Urothelium cell line (cell line): ENCODE measurements around the gene ANO2.
A peak's percentile ranks its signal among the peaks of the same experiment; 100 is the strongest.

Source experiments
- DNase-seq: peaks from one replicate; pipeline ENCODE4 v3.0.0; 2011; ENCODE audit warnings: low spot score, mixed read lengths
- FAIRE-seq: peaks from 2 replicates; lab custom pipeline; 2011; peaks lifted over from hg19 to GRCh38; lab: Jason Lieb, UNC

ANO2 gene

DNA sequence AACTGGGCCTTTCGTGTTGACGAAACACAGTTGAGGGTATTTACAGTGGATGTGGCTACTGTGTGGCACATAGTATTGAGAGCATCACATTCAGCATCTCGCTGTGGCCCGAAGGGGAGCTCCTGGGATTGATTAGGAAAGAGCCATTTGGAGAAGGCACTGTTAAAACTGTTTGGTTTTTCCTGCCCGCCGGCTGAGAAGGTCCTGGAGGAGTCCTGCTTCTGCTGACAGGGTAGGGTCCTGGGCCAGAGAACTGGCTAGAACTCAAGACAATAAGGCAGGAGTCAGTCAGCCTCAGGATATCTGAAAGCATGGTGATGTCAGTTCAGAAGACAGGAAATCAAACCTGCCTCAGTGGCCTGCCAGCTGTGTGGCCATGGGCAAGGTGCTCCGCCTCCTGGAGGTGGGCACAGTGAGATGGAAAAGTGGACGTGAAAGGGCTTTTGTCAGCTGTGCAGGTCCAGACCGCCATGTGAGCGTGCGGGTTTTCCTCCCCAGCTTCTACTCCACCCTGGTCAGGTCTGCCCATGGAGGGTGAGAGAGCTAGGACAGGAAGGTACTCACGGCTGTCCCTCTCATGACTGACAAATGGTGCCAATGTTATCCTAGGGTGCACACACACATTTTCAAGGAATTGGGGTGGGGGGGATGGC lies 420.8 kb downstream of the ANO2 start:
- FAIRE-seq, result peak; percentile 89
- DNase-seq, result no peak

- DNase-seq, result no peak
- FAIRE-seq, result no peak
Observed at GRCh38 chr12:5523396-5524115, 421.5 kb downstream of the ANO2 start.

- peak; percentile 65 for FAIRE-seq
- DNase-seq, result peak; percentile 54
Observed at GRCh38 chr12:5522432-5523335, 422.4 kb downstream of the ANO2 start.

GRCh38 chr12:5521456-5522325 lies 423.4 kb downstream of the ANO2 start:
- no peak for DNase-seq
- peak; percentile 74 for FAIRE-seq

DNA sequence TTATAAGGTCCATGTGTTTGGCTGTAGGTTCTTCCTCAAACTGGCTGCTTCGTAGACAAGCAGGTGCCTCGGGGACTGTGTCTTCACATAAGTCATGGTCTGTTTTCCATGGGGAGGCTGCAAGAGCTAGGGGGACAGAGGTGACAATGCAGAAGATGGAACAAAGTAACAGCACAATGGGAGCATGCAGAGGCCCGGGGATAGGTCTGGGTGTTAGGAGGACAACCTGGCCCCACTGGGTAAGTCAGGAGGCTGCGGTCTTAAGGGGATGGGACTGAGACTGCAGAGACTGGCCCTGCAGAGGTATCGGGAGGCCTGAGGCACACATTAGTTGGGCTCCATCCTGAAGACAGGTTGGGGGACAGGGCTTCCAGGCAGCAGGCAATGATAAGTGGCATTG lies 424.2 kb downstream of the ANO2 start:
- DNase-seq (no peak), FAIRE-seq (no peak)

GRCh38 chr12:5520037-5520436 lies 425.0 kb downstream of the ANO2 start:
- FAIRE-seq, result no peak
- no peak for DNase-seq

- FAIRE-seq, result no peak
- DNase-seq, result no peak
Observed at GRCh38 chr12:5518584-5519365, 426.3 kb downstream of the ANO2 start.

DNA sequence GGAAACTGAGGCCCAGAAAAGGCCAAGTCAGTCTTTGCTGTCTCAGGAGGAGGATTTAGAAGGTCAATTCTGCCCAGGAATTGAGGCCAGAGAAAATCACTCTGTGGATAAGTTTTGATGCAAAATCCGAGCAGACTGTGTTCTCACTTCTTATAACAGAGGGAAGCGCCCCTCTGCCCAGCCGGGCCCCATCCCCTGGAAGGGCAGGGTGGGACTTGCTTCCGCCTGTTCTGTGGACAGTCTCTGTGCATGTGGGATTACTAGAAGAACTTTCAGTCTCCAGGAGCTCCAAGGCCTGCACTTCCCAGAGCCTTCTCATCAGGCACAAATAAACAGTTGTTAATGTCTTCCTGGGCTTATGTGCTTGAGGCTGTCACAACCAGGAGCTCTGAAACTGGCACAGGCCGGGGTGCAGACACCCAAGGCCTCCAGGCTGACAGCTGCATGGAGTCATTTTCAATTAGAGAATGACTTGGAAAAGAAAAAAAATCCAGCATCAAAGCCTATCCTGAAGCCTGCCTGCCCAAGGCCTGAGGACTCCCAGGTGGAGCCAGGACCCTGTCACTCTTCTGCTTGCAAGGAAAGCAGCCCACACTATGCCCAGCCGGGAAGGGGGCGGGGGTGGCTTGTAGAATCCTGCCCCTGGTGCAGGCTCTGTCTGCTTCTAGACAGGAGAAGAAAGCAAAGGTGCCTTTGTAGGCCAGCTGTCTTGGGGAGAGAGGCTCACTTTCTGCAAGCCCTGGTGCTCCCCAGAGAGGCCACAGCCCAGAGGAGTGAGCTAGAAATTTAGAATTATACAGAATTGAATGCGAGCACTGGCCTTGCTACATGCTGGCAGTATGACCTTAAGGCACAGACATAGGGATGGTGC lies 428.5 kb downstream of the ANO2 start:
- DNase-seq (no peak), FAIRE-seq (no peak)

DNA sequence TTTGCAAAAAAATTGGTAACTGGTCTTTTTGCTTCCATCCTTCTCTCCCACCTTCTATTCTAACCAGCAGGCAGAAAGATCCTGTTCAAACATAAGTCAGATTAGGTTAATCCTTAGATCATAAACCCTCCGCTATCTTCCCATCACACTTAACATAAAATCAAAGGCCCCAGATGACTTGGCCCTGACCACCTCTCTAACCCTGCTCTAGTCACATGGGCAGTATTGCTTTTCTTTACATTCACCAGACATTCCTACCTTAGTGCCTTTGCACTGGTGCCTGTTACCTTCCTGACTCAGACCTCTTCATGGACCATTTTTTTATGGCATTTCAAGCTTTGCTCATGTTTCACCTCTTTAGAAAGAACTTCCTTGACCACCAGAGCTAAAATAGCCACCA lies 429.6 kb downstream of the ANO2 start:
- FAIRE-seq (peak; percentile 27), DNase-seq (no peak)

DNA sequence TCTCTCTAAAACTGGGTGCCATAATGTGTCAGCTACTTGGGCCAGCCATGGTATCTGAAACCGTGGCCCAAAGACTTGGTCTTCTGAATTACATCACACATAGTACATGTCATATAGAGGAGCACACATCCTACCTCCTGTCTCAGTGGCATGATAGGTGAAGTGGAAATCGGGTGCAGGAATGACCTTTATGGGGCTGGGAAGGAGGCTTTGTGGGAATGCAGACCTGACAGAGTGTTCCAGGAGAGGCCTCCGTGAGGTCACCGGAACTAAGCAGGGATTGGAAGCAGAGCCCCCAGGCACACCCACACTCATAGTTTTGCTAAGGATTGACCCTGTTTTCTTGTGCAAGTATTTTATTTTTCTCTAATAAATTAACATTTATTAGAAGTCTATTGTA lies 430.5 kb downstream of the ANO2 start:
- DNase-seq (no peak), FAIRE-seq (no peak)

GRCh38 chr12:5514016-5514415 lies 431.0 kb downstream of the ANO2 start:
- DNase-seq, result no peak
- no peak for FAIRE-seq

DNA sequence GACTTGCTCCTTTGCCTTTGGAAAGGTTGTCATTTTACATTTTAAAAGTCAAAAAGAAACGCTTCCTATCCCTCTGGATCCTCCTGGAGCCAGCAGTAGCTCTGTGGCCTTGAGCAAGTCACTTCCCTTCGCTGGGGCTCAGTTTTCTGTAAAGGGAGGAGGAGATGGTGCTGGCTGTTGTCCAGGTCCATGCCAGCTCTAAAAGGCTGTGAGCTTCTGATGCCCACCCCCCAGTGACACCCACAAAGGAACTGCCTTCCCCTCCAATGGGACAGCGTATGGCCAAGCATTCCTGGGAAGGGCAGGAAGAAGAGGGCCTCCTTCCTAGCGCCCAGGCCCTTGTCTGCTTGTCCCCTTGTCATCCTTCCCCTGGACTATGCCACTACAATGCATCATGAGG lies 431.7 kb downstream of the ANO2 start:
- FAIRE-seq (no peak), DNase-seq (no peak)
